ENCODE data around the gene TPP2. TPM values are rescaled to one million over a fixed set of nuclear protein-coding genes. Genes with fewer than 3 reads are reported as not detected.
A peak's percentile ranks its signal among the peaks of the same experiment; 100 is the strongest.

TPP2 gene
- total RNA-seq, 4 donors from 2014 or later, result 77.3 to 229 (median 99.1) TPM

DNA sequence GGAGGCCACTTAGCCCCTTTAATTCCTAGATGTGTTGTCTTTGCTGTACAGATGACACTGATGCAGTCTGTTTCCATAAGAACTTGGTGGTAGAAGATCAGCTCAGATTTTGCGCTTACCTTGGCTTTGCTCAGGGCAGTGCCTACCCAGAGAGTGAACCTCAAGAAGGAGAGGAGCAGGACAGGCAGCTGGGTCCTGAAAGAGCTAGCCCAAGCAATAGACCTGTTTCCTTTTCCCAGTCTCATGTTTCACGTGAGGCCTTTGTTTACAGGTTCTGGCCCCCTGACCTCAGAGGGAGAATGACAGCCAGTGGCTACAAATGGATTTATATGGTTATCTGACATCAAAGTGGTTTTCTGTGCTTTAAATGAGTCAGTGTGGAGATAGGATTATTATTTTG lies 58.0 kb downstream of the TPP2 start:
- DNase-seq, result no peak

DNA sequence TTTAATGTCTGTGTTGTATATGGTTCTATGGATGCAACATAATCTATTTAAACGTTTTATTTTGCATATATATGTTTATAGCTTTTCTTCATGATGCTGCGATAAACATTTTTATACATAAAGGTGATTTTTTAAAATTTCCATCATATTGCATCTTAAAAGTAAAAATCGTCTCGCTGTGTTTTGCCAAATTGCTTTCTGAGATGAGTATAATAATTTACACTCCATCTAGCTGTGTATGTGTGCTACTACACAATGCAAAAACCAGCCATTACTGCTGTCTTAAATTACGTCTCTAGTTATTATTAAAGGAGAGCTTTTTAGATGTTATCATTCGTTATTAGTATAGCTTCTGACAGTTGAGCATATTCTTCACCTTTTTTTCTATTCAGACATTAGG lies 60.8 kb downstream of the TPP2 start:
- peaks cover 6 to 7% of the 10 kb centered on the region in 2 donors for H3K36me3 ChIP-seq
- no peaks in the 10 kb centered on the region for H3K9me3 ChIP-seq
- TF ChIP-seq CTCF (IDR thresholded peaks at IDR 0.05), result peak in 2 of 6 experiments; percentile 7 to 14
- no peak for TF ChIP-seq POLR2A (IDR thresholded peaks at IDR 0.05)
- no peak for DNase-seq
- intact Hi-C loops (cut with DNase I), result no loop called here
- no peaks in the 10 kb centered on the region for H3K27me3 ChIP-seq
- no peak overlapping the region for H3K27ac ChIP-seq
- 85 to 92% methylated on average over 6 of the region's 6 CpGs for WGBS, 2 donors
- no peak overlapping the region for H3K4me3 ChIP-seq (replicated peaks in 1 of 3)
- peaks cover 4 to 12% of the 10 kb centered on the region in 2 donors for H3K4me1 ChIP-seq

More for the DNA sequence above, 58.0 kb downstream of the TPP2 start:
- Histone ChIP-seq H3K36me3 (peaks cover 7 to 8% of the 10 kb centered on the region in 2 donors), H3K4me3 (replicated peaks in 1 of 3) (no peak overlapping the region), H3K9me3 (no peaks in the 10 kb centered on the region), H3K27ac (no peak overlapping the region), H3K27me3 (no peaks in the 10 kb centered on the region), H3K4me1 (peaks cover 4 to 19% of the 10 kb centered on the region in 2 donors)
- intact Hi-C loops (cut with DNase I), result no loop called here
- 60 to 98% methylated on average over 2 of the region's 2 CpGs for WGBS, 2 donors
- TF ChIP-seq POLR2A (IDR thresholded peaks at IDR 0.05), result no peak
- TF ChIP-seq CTCF (IDR thresholded peaks at IDR 0.05), result no peak

DNA sequence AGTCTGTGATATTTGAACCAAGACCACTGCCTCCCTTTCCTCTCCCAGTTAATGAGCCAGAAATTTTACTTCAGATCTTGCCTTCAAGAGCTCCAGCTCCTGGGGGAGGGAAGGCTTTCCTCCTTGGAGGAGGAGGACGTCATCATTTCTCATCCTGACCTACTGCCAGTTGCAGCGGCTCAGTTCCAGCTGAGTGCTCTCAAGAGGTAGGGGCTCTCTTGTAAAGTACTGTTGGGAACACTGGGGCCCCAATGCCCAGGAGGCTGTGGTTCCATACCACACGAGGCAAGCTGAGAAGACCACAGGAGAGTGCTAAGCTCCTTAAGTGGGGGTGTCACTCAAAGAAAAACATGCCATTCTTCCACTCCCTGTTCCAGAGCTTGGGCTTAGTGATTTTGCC lies 61.9 kb downstream of the TPP2 start:
- Histone ChIP-seq H3K4me1 (peaks cover 4 to 12% of the 10 kb centered on the region in 2 donors), H3K9me3 (no peaks in the 10 kb centered on the region), H3K36me3 (peaks cover 6 to 7% of the 10 kb centered on the region in 2 donors), H3K27ac (peak overlapping the region; percentile 52 to 59 (median 53)), H3K4me3 (replicated peaks in 1 of 3) (no peak overlapping the region), H3K27me3 (no peaks in the 10 kb centered on the region)
- peak; percentile 91 to 93 for DNase-seq
- TF ChIP-seq POLR2A (IDR thresholded peaks at IDR 0.05), result no peak
- no peak for TF ChIP-seq CTCF (IDR thresholded peaks at IDR 0.05)
- 40 to 44% methylated on average over 3 of the region's 3 CpGs for WGBS, 2 donors
- intact Hi-C loops (cut with DNase I), result no loop called here

GRCh38 chr13:102659168-102659713 lies 62.5 kb downstream of the TPP2 start:
- Histone ChIP-seq H3K36me3 (peaks cover 6 to 7% of the 10 kb centered on the region in 2 donors), H3K4me3 (replicated peaks in 1 of 3) (no peak overlapping the region), H3K9me3 (no peaks in the 10 kb centered on the region), H3K4me1 (peaks cover 4 to 12% of the 10 kb centered on the region in 2 donors), H3K27ac (peak overlapping the region; percentile 52 to 59 (median 53)), H3K27me3 (no peaks in the 10 kb centered on the region)
- intact Hi-C loops (cut with DNase I), result no loop called here
- no peak for DNase-seq
- TF ChIP-seq POLR2A (IDR thresholded peaks at IDR 0.05) (no peak), CTCF (IDR thresholded peaks at IDR 0.05) (no peak)

DNA sequence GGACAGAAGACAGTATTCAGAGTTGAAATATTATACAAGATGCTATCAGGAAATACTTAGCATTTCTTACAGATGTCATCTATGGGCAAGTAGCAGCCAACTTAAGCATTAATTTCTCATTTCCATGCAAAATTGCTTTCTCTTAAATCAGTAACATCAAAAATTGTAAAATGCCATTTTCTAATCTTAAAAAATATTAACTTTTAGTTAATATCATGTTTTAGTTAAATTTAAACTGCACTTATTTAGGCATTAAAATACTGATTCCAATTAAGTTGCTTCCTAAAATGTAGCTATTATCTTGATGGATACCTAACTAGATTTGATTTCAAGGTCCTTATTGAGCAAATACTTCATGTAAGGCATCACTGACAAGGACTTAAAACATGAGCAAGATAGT lies 70.2 kb downstream of the TPP2 start:
- H3K4me1 ChIP-seq, result peaks cover 0 to 9% of the 10 kb centered on the region in 2 donors
- H3K9me3 ChIP-seq, result no peaks in the 10 kb centered on the region
- no peak for TF ChIP-seq POLR2A (IDR thresholded peaks at IDR 0.05)
- no peak for TF ChIP-seq CTCF (IDR thresholded peaks at IDR 0.05)
- peaks cover 13 to 15% of the 10 kb centered on the region in 2 donors for H3K36me3 ChIP-seq
- H3K27ac ChIP-seq, result no peak overlapping the region
- no peaks in the 10 kb centered on the region for H3K27me3 ChIP-seq
- no peak for DNase-seq
- intact Hi-C loops (cut with DNase I), result no loop called here
- no peak overlapping the region for H3K4me3 ChIP-seq (replicated peaks in 1 of 3)

All from thyroid gland (tissue), 4 donors.